PC-9 (cell line): Measurements from ENCODE around the gene COMT. TPM values are rescaled to one million over a fixed set of nuclear protein-coding genes. Genes with fewer than 3 reads are reported as not detected.

Experiments used
- BruUV-seq: library from RNA; stranded (reverse); fragments of 400-500 nt; replicated peaks from 2 replicates; lab custom pipeline; 2021; lab: Mats Ljungman, UMichigan
- CTCF ChIA-PET: fragments of 300-600 bp; sonication (Branson Sonifier 250); formaldehyde crosslinking; loops from one replicate; lab custom pipeline; 2022; ENCODE audit warnings: antibody characterized with exemption; lab: Charles Lee
- POLR2A ChIA-PET: fragments of 300-600 bp; sonication (Branson Sonifier 250); formaldehyde crosslinking; loops from one replicate; lab custom pipeline; 2022; ENCODE audit warnings: antibody characterized with exemption; ENCODE audit not compliant: unreplicated experiment; lab: Charles Lee
- DNase-seq, 2 experiments: peaks; one replicate each; pipeline versions ENCODE4 v3.0.0 to v3.0.0-alpha.2; 2015 to 2022; ENCODE audit warnings: mixed read lengths in 1 of 2
- H2AFZ ChIP-seq: fragments of 200-600 bp; sonication (generic); 2 replicates; pipeline ENCODE4 v1.8.1; 2017; ENCODE audit warnings: antibody characterized with exemption
- H3F3A ChIP-seq: fragments of 200-600 bp; sonication (generic); 2 replicates; pipeline ENCODE4 v1.8.1; 2017; ENCODE audit warnings: antibody characterized with exemption, mild to moderate bottlenecking, low read depth; ENCODE audit not compliant: insufficient read depth
- H3K27ac ChIP-seq: fragments of 200-600 bp; sonication (generic); 2 replicates; pipeline ENCODE4 v1.6.1; 2016; ENCODE audit warnings: mixed run types
- H3K27me3 ChIP-seq: fragments of 200-600 bp; sonication (generic); 2 replicates; pipeline ENCODE4 v1.6.1; 2016; ENCODE audit warnings: low read depth, mixed run types; ENCODE audit not compliant: insufficient read depth
- H3K36me3 ChIP-seq: fragments of 200-600 bp; sonication (generic); 2 replicates; pipeline ENCODE4 v1.6.1; 2016; ENCODE audit warnings: low read depth, mixed run types
- H3K4me1 ChIP-seq: fragments of 200-600 bp; sonication (generic); replicated peaks from 2 replicates; pipeline ENCODE4 v1.6.1; 2016; ENCODE audit warnings: mixed run types; ENCODE audit not compliant: insufficient read depth
- H3K4me2 ChIP-seq: fragments of 200-600 bp; sonication (generic); 2 replicates; pipeline ENCODE4 v1.6.1; 2017; ENCODE audit warnings: mixed run types
- H3K4me3 ChIP-seq: fragments of 200-600 bp; sonication (generic); 2 replicates; pipeline ENCODE4 v1.6.1; 2016; ENCODE audit warnings: mixed run types
- H3K79me2 ChIP-seq: fragments of 200-600 bp; sonication (generic); 2 replicates; pipeline ENCODE4 v1.6.1; 2017; ENCODE audit warnings: low read depth, mixed run types
- H3K9me2 ChIP-seq: fragments of 200-600 bp; sonication (generic); 2 replicates; pipeline ENCODE4 v1.8.1; 2017; ENCODE audit warnings: mild to moderate bottlenecking; ENCODE audit not compliant: insufficient read depth
- H3K9me3 ChIP-seq: fragments of 200-600 bp; sonication (generic); 2 replicates; pipeline ENCODE4 v1.8.1; 2016; ENCODE audit warnings: low read depth; ENCODE audit not compliant: insufficient read depth
- H4K20me1 ChIP-seq: fragments of 200-600 bp; sonication (generic); 2 replicates; pipeline ENCODE4 v1.8.1; 2017; ENCODE audit not compliant: insufficient read depth
- CTCF ChIP-seq: fragments of 200-600 bp; sonication (generic); conservative IDR thresholded peaks from 2 replicates; pipeline ENCODE4 v1.6.1; 2017; ENCODE audit warnings: mixed run types, antibody characterized with exemption, mild to moderate bottlenecking, moderate library complexity
- EZH2 ChIP-seq: fragments of 200-600 bp; sonication (generic); IDR thresholded peaks from 2 replicates; pipeline ENCODE4 v1.8.0; 2017; ENCODE audit warnings: antibody characterized with exemption, low read depth
- intact Hi-C: fragments of 100-400 bp; cut with micrococcal nuclease; formaldehyde crosslinking; loops from one replicate; pipeline ENCODE4 v1.10.0; 2022; ENCODE audit not compliant: unreplicated experiment
- total RNA-seq: library from RNA; stranded (reverse); gene quantifications from 2 replicates; pipeline ENCODE4 v1.2.3, GENCODE V29; 2021

COMT gene
- total RNA-seq, 1 experiment from 2014 or later, result 99.9 TPM

DNA sequence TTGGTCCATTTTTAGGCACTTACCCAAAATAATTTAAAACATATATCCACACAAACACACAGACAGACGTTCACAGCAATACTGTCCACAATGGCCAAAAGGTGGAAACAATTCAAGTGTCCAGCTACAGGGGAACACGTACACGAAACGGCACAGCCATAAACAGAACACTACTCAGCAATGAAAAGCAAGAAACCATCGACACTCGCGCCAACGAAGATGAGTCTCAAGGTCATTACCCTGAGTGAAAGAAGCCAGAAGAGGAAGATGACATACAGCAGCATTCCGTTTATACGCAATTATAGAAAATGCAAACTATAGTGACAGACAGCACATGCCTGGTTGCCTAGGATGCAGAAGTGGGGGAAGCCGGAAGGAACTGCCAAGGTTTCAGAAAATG, 13.4 kb upstream of the COMT start:
- Histone ChIP-seq H3K4me1 (no peaks in the 10 kb centered on the region), H3F3A (no peaks in the 10 kb centered on the region), H3K9me2 (no peaks in the 10 kb centered on the region), H3K27me3 (no peaks in the 10 kb centered on the region), H3K36me3 (no peaks in the 10 kb centered on the region), H3K27ac (no peak overlapping the region), H3K4me2 (no peak overlapping the region), H3K4me3 (no peak overlapping the region), H2AFZ (no peak overlapping the region), H3K79me2 (no peaks in the 10 kb centered on the region), H4K20me1 (no peaks in the 10 kb centered on the region), H3K9me3 (no peaks in the 10 kb centered on the region)
- BruUV-seq, result no TSS peak
- no peak for DNase-seq
- intact Hi-C loops, result no loop called here
- TF ChIP-seq EZH2 (no peak), CTCF (no peak)
- POLR2A ChIA-PET, result no interaction called here
- CTCF ChIA-PET, result interaction anchor here (0.7 kb wide), 1 partner anchor 425 kb away, joined by 6 read pairs; no protein-coding TSS in a partner anchor

- no peak for DNase-seq
- H3K36me3 ChIP-seq, result no peaks in the 10 kb centered on the region
Measured at GRCh38 chr22:19929586-19930550, 11.7 kb upstream of the COMT start.

More at GRCh38 chr22:19929586-19930550, 11.7 kb upstream of the COMT start:
- ChIA-PET CTCF (no interaction called here), POLR2A (no interaction called here)
- no peak overlapping the region for H2AFZ ChIP-seq
- H3K9me3 ChIP-seq, result no peaks in the 10 kb centered on the region
- no peaks in the 10 kb centered on the region for H3K27me3 ChIP-seq
- intact Hi-C loops, result no loop called here
- no peaks in the 10 kb centered on the region for H4K20me1 ChIP-seq
- H3K9me2 ChIP-seq, result no peaks in the 10 kb centered on the region
- H3K4me1 ChIP-seq, result no peaks in the 10 kb centered on the region
- H3F3A ChIP-seq, result no peaks in the 10 kb centered on the region
- no peaks in the 10 kb centered on the region for H3K79me2 ChIP-seq
- TF ChIP-seq CTCF, result no peak
- TF ChIP-seq EZH2, result no peak
- no peak overlapping the region for H3K4me2 ChIP-seq
- no peak overlapping the region for H3K4me3 ChIP-seq
- BruUV-seq, result no TSS peak
- H3K27ac ChIP-seq, result no peak overlapping the region
